Measurements from ENCODE around the gene MIXL1. TPM values are rescaled to one million over a fixed set of nuclear protein-coding genes. Genes with fewer than 3 reads are reported as not detected.

Gene MIXL1
- total and polyA plus RNA-seq, 3 donors from 2014 or later, result 0.39 to 0.68 (median 0.66) TPM

DNA sequence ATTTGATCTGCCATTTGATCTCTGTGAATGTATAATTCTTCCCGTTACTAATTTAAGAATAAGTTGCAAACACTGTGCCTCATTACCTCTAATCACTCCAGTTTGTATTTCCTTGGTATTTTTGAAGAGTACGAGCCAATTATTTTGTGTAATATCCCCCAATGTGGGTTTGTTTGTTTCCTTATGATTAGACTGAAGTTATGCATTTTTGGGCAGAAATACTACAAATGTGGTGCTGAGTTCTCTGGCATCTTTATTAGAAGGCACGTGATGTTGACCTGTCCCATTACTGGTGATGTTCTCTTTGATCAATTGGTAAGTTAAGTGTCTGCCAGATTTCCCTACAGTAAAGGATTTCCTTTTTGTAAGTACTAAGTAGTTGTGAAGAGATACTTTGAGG is 10.3 kb downstream of the MIXL1 start:
- no peaks in the 10 kb centered on the region for H3K27me3 ChIP-seq
- intact Hi-C loops (cut with DNase I; ENCODE audit: low total_unique reads), result no loop called here
- WGBS, 2 donors, result 85 to 91% methylated on average over 3 of the region's 3 CpGs
- TF ChIP-seq POLR2A (IDR thresholded peaks at IDR 0.05), result no peak
- TF ChIP-seq, protein P1, sequence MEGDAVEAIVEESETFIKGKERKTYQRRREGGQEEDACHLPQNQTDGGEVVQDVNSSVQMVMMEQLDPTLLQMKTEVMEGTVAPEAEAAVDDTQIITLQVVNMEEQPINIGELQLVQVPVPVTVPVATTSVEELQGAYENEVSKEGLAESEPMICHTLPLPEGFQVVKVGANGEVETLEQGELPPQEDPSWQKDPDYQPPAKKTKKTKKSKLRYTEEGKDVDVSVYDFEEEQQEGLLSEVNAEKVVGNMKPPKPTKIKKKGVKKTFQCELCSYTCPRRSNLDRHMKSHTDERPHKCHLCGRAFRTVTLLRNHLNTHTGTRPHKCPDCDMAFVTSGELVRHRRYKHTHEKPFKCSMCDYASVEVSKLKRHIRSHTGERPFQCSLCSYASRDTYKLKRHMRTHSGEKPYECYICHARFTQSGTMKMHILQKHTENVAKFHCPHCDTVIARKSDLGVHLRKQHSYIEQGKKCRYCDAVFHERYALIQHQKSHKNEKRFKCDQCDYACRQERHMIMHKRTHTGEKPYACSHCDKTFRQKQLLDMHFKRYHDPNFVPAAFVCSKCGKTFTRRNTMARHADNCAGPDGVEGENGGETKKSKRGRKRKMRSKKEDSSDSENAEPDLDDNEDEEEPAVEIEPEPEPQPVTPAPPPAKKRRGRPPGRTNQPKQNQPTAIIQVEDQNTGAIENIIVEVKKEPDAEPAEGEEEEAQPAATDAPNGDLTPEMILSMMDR (IDR thresholded peaks at IDR 0.05), result no peak
- H3K4me3 ChIP-seq, result no peak overlapping the region
- H3K27ac ChIP-seq, result no peak overlapping the region
- no peaks in the 10 kb centered on the region for H3K9me3 ChIP-seq
- H3K36me3 ChIP-seq (ENCODE audit: low read depth, missing control alignments), result no peaks in the 10 kb centered on the region
- DNase-seq, result no peak
- no peaks in the 10 kb centered on the region for H3K4me1 ChIP-seq

DNA sequence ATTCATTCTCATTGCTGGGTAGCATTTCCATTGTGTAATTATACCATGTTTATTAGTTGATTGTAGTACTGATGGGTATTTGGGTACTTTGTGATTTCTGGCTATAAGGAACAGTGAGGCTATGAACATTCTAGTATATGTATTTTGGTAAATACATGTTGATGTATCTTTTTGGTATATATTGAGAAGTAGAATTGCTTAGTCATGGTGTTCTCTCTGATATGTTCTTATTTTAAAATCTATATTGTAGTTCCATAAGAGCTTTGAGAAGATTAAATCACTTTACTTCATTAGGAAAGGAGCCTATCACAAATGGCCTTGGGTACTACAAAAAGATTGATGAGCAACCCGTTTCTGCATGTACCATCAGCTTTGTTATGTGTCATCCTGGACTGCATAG is 13.4 kb downstream of the MIXL1 start:
- intact Hi-C loops (cut with DNase I; ENCODE audit: low total_unique reads), result no loop called here
- 88 to 90% methylated on average over 1 of the region's 1 CpG for WGBS, 2 donors
- H3K36me3 ChIP-seq (ENCODE audit: low read depth, missing control alignments), result no peaks in the 10 kb centered on the region
- no peaks in the 10 kb centered on the region for H3K27me3 ChIP-seq
- H3K9me3 ChIP-seq, result no peaks in the 10 kb centered on the region
- H3K4me3 ChIP-seq, result no peak overlapping the region
- no peak for TF ChIP-seq POLR2A (IDR thresholded peaks at IDR 0.05)
- TF ChIP-seq, protein P1 (IDR thresholded peaks at IDR 0.05), result no peak
- no peak for DNase-seq
- H3K4me1 ChIP-seq, result no peaks in the 10 kb centered on the region
- H3K27ac ChIP-seq, result no peak overlapping the region

DNA sequence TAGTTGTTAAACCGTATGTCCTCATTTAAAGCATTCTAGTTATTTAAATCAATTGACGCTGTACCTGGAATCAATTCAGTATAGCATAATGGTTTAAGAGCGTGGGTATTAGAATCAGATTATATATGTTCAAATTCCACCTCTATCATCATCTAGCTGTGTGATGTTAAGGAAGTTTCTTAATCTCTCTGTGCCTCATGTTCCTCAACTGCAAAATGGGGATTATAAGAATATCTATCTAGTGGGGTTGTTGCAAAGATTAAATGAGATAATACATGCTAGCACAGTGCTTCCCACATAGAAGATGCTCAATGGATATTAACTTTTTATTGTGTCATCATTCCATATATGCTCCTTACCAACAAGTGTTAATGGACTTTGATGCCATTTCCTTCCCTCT is 16.0 kb downstream of the MIXL1 start:
- WGBS, 2 donors, result 93 to 98% methylated on average over 3 of the region's 3 CpGs
- no peak overlapping the region for H3K4me3 ChIP-seq
- intact Hi-C loops (cut with DNase I; ENCODE audit: low total_unique reads), result no loop called here
- no peak overlapping the region for H3K27ac ChIP-seq
- no peaks in the 10 kb centered on the region for H3K27me3 ChIP-seq
- no peaks in the 10 kb centered on the region for H3K4me1 ChIP-seq
- H3K36me3 ChIP-seq (ENCODE audit: low read depth, missing control alignments), result no peaks in the 10 kb centered on the region
- no peak for DNase-seq
- H3K9me3 ChIP-seq, result no peaks in the 10 kb centered on the region
- no peak for TF ChIP-seq POLR2A (IDR thresholded peaks at IDR 0.05)
- TF ChIP-seq, protein P1 (IDR thresholded peaks at IDR 0.05), result no peak

DNA sequence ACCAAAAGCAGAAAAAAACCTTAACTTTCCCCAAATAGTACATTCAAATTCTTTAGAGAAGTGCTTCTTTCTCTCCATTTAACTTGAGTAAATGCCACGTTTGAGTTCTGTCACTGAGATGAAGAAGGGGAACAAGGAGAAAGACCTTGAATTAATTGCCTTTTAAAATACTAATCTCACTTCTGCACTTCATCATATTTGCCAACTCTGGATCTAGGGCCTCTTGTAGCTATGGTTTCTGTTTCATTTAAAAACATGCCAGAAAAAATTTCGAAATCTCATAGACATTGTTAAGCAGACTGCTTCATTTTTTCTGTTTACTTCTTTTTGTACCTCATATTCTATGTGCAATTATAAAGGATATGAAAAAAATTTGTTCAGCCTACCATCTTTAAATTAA is 24.6 kb downstream of the MIXL1 start:
- H3K27ac ChIP-seq, result no peak overlapping the region
- DNase-seq, result no peak

DNA sequence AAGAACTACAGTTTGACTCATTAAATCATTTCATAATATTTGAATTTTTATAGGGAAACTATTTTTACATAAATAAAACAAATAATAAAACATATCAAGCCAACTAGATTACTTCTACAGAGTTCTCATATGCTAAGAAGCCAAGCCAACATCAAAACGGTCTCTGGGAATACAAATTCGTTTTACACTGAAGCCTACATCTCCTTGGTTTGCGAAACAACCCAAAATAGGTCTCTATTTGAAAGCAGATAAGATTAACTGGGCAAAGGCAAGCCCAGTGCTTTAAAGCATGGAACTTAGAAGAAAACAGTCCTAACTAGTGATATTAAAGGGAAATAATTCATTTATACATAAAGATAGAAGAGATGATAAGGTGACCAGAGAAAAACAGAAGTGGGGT is 25.3 kb downstream of the MIXL1 start:
- no peaks in the 10 kb centered on the region for H3K27me3 ChIP-seq
- no peak overlapping the region for H3K4me3 ChIP-seq
- no peaks in the 10 kb centered on the region for H3K36me3 ChIP-seq (ENCODE audit: low read depth, missing control alignments)
- H3K27ac ChIP-seq, result no peak overlapping the region
- intact Hi-C loops (cut with DNase I; ENCODE audit: low total_unique reads), result no loop called here
- no peak for DNase-seq
- no peaks in the 10 kb centered on the region for H3K4me1 ChIP-seq
- TF ChIP-seq, protein P1 (IDR thresholded peaks at IDR 0.05), result no peak
- no peak for TF ChIP-seq POLR2A (IDR thresholded peaks at IDR 0.05)
- no peaks in the 10 kb centered on the region for H3K9me3 ChIP-seq
- 67 to 78% methylated on average over 3 of the region's 3 CpGs for WGBS, 2 donors

More for the DNA sequence above, 24.6 kb downstream of the MIXL1 start:
- no peaks in the 10 kb centered on the region for H3K9me3 ChIP-seq
- WGBS, 2 donors, result 44 to 56% methylated on average over 2 of the region's 2 CpGs
- intact Hi-C loops (cut with DNase I; ENCODE audit: low total_unique reads), result no loop called here
- H3K4me1 ChIP-seq, result no peaks in the 10 kb centered on the region
- no peak for TF ChIP-seq POLR2A (IDR thresholded peaks at IDR 0.05)
- TF ChIP-seq, protein P1 (IDR thresholded peaks at IDR 0.05), result no peak
- H3K36me3 ChIP-seq (ENCODE audit: low read depth, missing control alignments), result no peaks in the 10 kb centered on the region
- H3K4me3 ChIP-seq, result no peak overlapping the region
- no peaks in the 10 kb centered on the region for H3K27me3 ChIP-seq

Data from testis (tissue), 3 donors.